Raji (cell line): ENCODE measurements around the gene RNASE4.

Experiments used
- POLR2A ChIP-seq: IDR thresholded peaks from 2 replicates; pipeline ENCODE4 v1.6.1; 2011; ENCODE audit warnings: low read depth, low read length, control low read depth; ENCODE audit not compliant: insufficient read depth

RNASE4 gene

DNA sequence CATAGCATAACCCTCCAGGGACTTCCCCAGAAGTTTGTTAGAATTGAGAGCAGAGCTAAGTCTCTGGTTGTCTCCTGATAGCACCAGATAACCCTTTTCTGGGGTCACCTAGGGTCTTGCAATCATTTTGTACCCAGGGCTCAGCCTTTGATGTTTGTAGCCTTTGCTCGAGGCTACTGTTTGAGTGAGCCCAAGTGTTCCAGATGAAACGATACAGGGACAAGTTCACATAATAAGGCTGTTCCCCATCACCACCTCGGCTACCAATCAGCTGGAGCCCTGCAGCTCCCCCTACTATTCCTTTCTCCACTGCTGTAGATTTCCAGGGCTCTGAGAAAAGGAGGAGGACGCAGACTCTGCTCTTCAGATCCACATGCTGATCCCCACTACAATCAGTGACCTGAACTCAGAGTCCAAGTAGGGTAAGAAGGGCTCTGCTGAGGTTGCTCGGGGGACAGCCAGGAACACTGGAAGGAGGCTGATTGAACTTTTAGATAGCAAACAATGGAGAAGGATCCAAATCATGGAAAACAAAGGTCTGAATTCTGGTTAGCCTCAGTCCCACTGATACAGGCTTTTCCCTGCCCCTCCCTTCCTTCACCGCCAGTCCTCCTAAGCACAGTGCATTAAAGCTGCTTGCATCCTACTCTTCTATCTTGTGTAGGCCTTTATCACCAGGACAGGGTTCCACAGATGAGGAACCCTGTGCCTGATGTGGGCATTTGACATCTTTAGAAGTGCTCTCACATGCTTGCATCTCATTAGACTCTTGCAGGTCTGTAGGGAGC, 61.4 kb downstream of the RNASE4 start, which contains the start of gene EDDM3A:
Gene EDDM3A, plus strand, starts transcription at position 317 of the 788 bp plus-strand sequence. CDS start 1,694 bp downstream, outside the sequence.
- no peak for TF ChIP-seq POLR2A

DNA sequence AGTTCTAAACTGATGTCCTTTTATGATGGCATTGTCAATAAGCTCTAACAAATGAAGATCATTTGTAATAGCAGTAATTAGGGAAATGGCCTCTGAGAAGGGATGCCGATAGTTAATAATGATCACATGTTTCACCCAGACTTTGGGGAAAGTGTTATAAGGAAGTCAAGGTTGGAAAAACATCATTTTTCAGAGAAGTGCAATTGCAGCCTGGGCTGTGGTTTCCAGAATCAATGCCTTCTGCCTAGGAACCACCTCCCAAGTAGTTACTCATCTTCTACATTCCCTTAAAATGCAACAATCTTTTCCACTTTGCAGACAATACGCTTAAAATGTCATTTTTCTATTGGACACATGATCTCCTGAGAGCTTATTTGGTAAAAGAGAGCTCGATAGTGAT, 62.2 kb downstream of the RNASE4 start:
- no peak for TF ChIP-seq POLR2A

DNA sequence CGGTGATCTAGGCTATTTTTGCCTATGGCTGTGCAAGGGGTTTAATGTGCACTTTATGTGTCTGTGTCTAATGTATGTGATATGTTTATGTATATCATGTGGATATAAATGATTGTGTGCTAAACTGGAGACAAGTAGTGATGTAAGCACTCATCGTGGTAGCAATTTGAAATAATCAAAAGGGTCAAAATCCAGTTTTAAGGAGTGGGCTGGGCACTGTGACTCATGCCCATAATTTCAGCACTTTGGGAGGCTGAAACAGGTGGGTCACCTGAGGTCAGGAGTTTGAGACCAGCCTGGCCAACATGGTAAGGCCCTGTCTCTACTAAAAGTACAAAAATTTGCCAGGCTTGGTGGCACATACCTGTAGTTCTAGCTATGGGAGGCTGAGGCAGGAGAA, 64.1 kb downstream of the RNASE4 start:
- TF ChIP-seq POLR2A: no peak

DNA sequence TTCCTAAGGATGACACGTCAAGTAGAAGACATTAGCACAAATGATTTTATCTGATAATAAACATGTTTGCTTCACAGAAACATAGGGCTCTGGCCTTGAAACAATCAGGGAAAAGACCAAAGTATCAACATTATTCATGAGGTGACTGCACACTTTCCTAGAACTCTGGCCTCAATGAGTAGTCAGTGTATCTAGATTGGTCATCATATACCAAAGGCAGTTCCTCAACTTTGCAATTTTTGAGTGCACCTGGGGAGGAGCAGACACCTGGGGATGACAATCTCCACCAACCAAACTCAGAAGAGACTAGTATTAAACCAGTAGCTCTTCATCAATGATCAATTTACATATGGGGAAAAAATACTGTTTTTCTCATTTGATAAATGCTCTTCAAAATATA, 65.8 kb downstream of the RNASE4 start:
- TF ChIP-seq POLR2A: no peak
